T-cell (primary cell): ENCODE data around the gene NPC1. TPM values are rescaled to one million over a fixed set of nuclear protein-coding genes. Genes with fewer than 3 reads are reported as not detected.

ENCODE experiments used
- ATAC-seq, 4 experiments: fragments of 200-7000 bp in 3 of 4; fragments of 150-1000 bp in 1 of 4; cut with Tn5 transposase; replicated peaks in 1 of 4; 1 replicate in 3 of 4; 2 replicates in 1 of 4; pipeline ENCODE4 v1.10.0; 2021; ENCODE audit warnings: moderate library complexity in 3 of 4, mild to moderate bottlenecking in 2 of 4, moderate number of reproducible peaks in 1 of 4
- CTCF ChIA-PET, 2 donors: fragments of 300-600 bp; sonication (Branson Sonifier 250); formaldehyde crosslinking; loops; one replicate each; lab custom pipeline; 2022; ENCODE audit warnings: antibody characterized with exemption in 2 of 2; lab: Charles Lee
- POLR2A ChIA-PET, 2 donors: fragments of 300-600 bp; sonication (Branson Sonifier 250); formaldehyde crosslinking; loops; one replicate each; lab custom pipeline; 2022; ENCODE audit warnings: antibody characterized with exemption in 2 of 2; lab: Charles Lee
- DNase-seq, 35 experiments: peaks; one replicate each; pipeline versions ENCODE4 v3.0.0 to v3.0.0-alpha.2; 2013 to 2023
- H3K27ac ChIP-seq: one replicate; pipeline ENCODE4 v1.5.1; 2013; ENCODE audit warnings: low read length
- H3K27me3 ChIP-seq, 2 experiments: replicated peaks in 1 of 2; 1 replicate in 1 of 2; 2 replicates in 1 of 2; pipeline versions ENCODE4 v1.6.1 to v1.7.0; 2013; ENCODE audit warnings: low read length in 1 of 2, mixed read lengths in 1 of 2; ENCODE audit not compliant: control insufficient read depth in 2 of 2, insufficient read depth in 2 of 2; ENCODE audit errors: extremely low read depth in 1 of 2
- H3K36me3 ChIP-seq, 2 donors: 1 replicate in 1 of 2; 2 replicates in 1 of 2; pipeline versions ENCODE4 v1.6.1 to v1.7.0; 2013; ENCODE audit warnings: low read length in 1 of 2; ENCODE audit not compliant: control insufficient read depth in 2 of 2, insufficient read depth in 1 of 2; ENCODE audit errors: extremely low read depth in 1 of 2
- H3K4me1 ChIP-seq, 2 experiments: 1 replicate in 1 of 2; 2 replicates in 1 of 2; pipeline versions ENCODE4 v1.6.1 to v1.7.0; 2013; ENCODE audit warnings: low read length in 2 of 2, mixed read lengths in 1 of 2; ENCODE audit not compliant: insufficient read depth in 2 of 2, control insufficient read depth in 1 of 2; ENCODE audit errors: extremely low read depth in 1 of 2
- H3K4me3 ChIP-seq, 2 donors: 1 replicate in 1 of 2; 2 replicates in 1 of 2; pipeline versions ENCODE4 v1.5.1 to v1.7.0; 2013; ENCODE audit warnings: mild to moderate bottlenecking in 2 of 2, low read length in 1 of 2, moderate library complexity in 1 of 2; ENCODE audit not compliant: control insufficient read depth in 1 of 2; ENCODE audit errors: extremely low read depth in 1 of 2
- H3K9me3 ChIP-seq: 2 replicates; pipeline ENCODE4 v1.7.0; 2013
- H3K27ac Mint-ChIP-seq, 2 donors: one replicate each; pipeline ENCODE4 v1.8.0; 2020 to 2021; ENCODE audit warnings: mild to moderate bottlenecking in 2 of 2, mixed read lengths in 2 of 2
- H3K27me3 Mint-ChIP-seq, 2 donors: one replicate each; pipeline ENCODE4 v1.8.0; 2021 to 2022; ENCODE audit warnings: mixed read lengths in 2 of 2
- H3K36me3 Mint-ChIP-seq: one replicate; pipeline ENCODE4 v1.8.0; 2021; ENCODE audit warnings: mixed read lengths
- H3K4me1 Mint-ChIP-seq, 3 donors: one replicate each; pipeline ENCODE4 v1.8.0; 2020 to 2022; ENCODE audit warnings: mixed read lengths in 3 of 3, mild to moderate bottlenecking in 1 of 3
- H3K4me3 Mint-ChIP-seq, 3 donors: one replicate each; pipeline ENCODE4 v1.8.0; 2020 to 2022; ENCODE audit warnings: mild to moderate bottlenecking in 3 of 3, mixed read lengths in 3 of 3, moderate library complexity in 3 of 3
- H3K9me3 Mint-ChIP-seq, 3 donors: one replicate each; pipeline ENCODE4 v1.8.0; 2020 to 2022; ENCODE audit warnings: mixed read lengths in 3 of 3
- WGBS: methylation state at CpG from one replicate; pipeline ENCODE4 v1.1.5; 2013; ENCODE audit warnings: missing lambda C conversion rate; ENCODE audit not compliant: insufficient coverage; 5-methylcytosine and 5-hydroxymethylcytosine counted together
- total RNA-seq, 35 experiments: library from RNA in 6 of 35; stranded (reverse) in 6 of 35; fragments of 120-200 nt in 1 of 35; gene quantifications; one replicate each; pipeline versions ENCODE4 v1.2.1 to v1.2.4 and lab custom pipeline; 2013 to 2026

NPC1 gene
- total RNA-seq, 5 donors from 2014 or later (not counting 1 experiment from before 2014, with no cell fraction given): 35.2 to 52.7 (median 39.4) TPM

DNA sequence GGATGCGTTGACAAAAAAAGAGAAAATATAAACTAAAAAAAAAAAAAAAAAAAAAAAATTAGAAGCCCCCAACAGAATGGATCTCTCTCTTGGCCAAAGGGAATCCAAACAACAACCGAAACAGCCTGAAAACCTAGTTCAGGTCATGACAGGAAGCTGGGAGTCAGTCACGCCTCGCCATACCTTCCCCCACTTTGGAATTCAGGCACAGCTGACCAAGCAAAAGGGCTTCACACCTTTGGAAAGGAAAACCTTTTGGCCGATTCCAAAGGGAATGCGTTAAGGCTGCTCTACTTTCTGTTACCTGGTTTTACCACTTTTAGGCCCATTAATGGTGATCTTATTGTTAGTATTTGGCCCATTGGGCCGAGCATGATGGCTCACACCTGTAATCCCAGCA, 100.9 kb downstream of the NPC1 start:
- peaks cover 15 to 24% (median 19%) of the 10 kb centered on the region in 3 donors for H3K4me1 Mint-ChIP-seq

GRCh38 chr18:23484561-23485182, 101.6 kb downstream of the NPC1 start:
- H3K9me3 ChIP-seq: no peaks in the 10 kb centered on the region
- no peak for ATAC-seq
- Mint-ChIP-seq H3K4me1 (peaks cover 15 to 24% (median 19%) of the 10 kb centered on the region in 3 donors), H3K27ac (no peak overlapping the region), H3K36me3 (peaks cover 20% of the 10 kb centered on the region), H3K4me3 (no peak overlapping the region), H3K9me3 (no peaks in the 10 kb centered on the region), H3K27me3 (no peaks in the 10 kb centered on the region)
- POLR2A ChIA-PET: interaction anchor here in 1 of 2 donors (0.5 kb wide), 1 partner anchor 32 kb away, joined by 4 read pairs; no protein-coding TSS in a partner anchor
- no peak overlapping the region for H3K4me3 ChIP-seq
- no peak for DNase-seq
- WGBS: no CpG with 5 or more reads among the region's 8 CpGs
- H3K36me3 ChIP-seq: peaks cover under 1 to 24% of the 10 kb centered on the region in 2 donors
- H3K4me1 ChIP-seq: peaks cover 7 to 8% of the 10 kb centered on the region in 2 experiments
- CTCF ChIA-PET: interaction anchor here in 1 of 2 donors (0.6 to 1.5 kb wide), 3 partner anchors 14 to 37 kb away, joined by 3 to 7 read pairs (median 3); no protein-coding TSS in a partner anchor
- H3K27me3 ChIP-seq: no peaks in the 10 kb centered on the region
- H3K27ac ChIP-seq: no peak overlapping the region

More for the DNA sequence above, 100.9 kb downstream of the NPC1 start:
- H3K9me3 Mint-ChIP-seq: no peaks in the 10 kb centered on the region
- Histone ChIP-seq H3K36me3 (peaks cover 0 to 17% of the 10 kb centered on the region in 2 donors), H3K9me3 (no peaks in the 10 kb centered on the region), H3K27me3 (no peaks in the 10 kb centered on the region), H3K4me3 (no peak overlapping the region), H3K4me1 (peaks cover 7 to 8% of the 10 kb centered on the region in 2 experiments), H3K27ac (no peak overlapping the region)
- POLR2A ChIA-PET: no interaction called here
- H3K27me3 Mint-ChIP-seq: no peaks in the 10 kb centered on the region
- no peak overlapping the region for H3K27ac Mint-ChIP-seq
- WGBS: 100% methylated on average over 3 of the region's 7 CpGs
- no peak overlapping the region for H3K4me3 Mint-ChIP-seq
- no peak for DNase-seq
- H3K36me3 Mint-ChIP-seq: peaks cover 14% of the 10 kb centered on the region
- CTCF ChIA-PET: interaction anchor here (0.7 to 1.5 kb wide), 2 partner anchors 30 to 91 kb away, joined by 3 to 5 read pairs; no protein-coding TSS in a partner anchor
- ATAC-seq: no peak

Other genes with a start within 250 kb of the NPC1 start
- gene RIOK3, start 133.2 kb downstream of the NPC1 start, total RNA-seq: 10 to 100 TPM; 63.1 to 99.2 (median 65.3) TPM
- 10 to 100 TPM; 46.9 to 57.4 (median 51.0) TPM for gene RMC1, start 83.0 kb downstream of the NPC1 start, total RNA-seq
- under 1 TPM in 4 of 5 donors, not detected in 1; 0.23 to 0.48 (median 0.32) TPM for gene ANKRD29, start 76.4 kb upstream of the NPC1 start, total RNA-seq
- under 1 TPM in 3 of 5 donors, not detected in 2; 0.20 to 0.44 (median 0.26) TPM for gene LAMA3, start 102.9 kb upstream of the NPC1 start, total RNA-seq